Hepatocyte (in vitro differentiated cells): ENCODE measurements around the gene KCNK1. TPM values are rescaled to one million over a fixed set of nuclear protein-coding genes. Genes with fewer than 3 reads are reported as not detected.
A peak's percentile ranks its signal among the peaks of the same experiment; 100 is the strongest.

Experiments
- DNase-seq: peaks from one replicate; pipeline ENCODE4 v3.0.0-alpha.2; 2016; ENCODE audit warnings: low spot score
- H2AFZ ChIP-seq: fragments of 200-600 bp; sonication (generic); 2 replicates; pipeline ENCODE4 v1.6.0; 2016; ENCODE audit warnings: antibody characterized with exemption, mild to moderate bottlenecking
- H3K27ac ChIP-seq: fragments of 200-600 bp; sonication (generic); 2 replicates; pipeline ENCODE4 v1.5.1; 2016; ENCODE audit warnings: mild to moderate bottlenecking
- H3K27me3 ChIP-seq: fragments of 200-600 bp; sonication (generic); 2 replicates; pipeline ENCODE4 v1.6.1; 2016
- H3K36me3 ChIP-seq: fragments of 200-600 bp; sonication (generic); replicated peaks from 2 replicates; pipeline ENCODE4 v1.5.1; 2016; ENCODE audit warnings: low read depth; ENCODE audit not compliant: insufficient read depth
- H3K4me1 ChIP-seq: fragments of 200-600 bp; sonication (generic); 2 replicates; pipeline ENCODE4 v1.5.1; 2016; ENCODE audit warnings: mild to moderate bottlenecking, moderate library complexity; ENCODE audit not compliant: insufficient read depth
- H3K4me2 ChIP-seq: fragments of 200-600 bp; sonication (generic); 2 replicates; pipeline ENCODE4 v1.6.0; 2016
- H3K4me3 ChIP-seq: fragments of 200-600 bp; sonication (generic); 2 replicates; pipeline ENCODE4 v1.5.1; 2016; ENCODE audit warnings: mild to moderate bottlenecking
- H3K79me2 ChIP-seq: fragments of 200-600 bp; sonication (generic); 2 replicates; pipeline ENCODE4 v1.6.0; 2017; ENCODE audit warnings: mild to moderate bottlenecking
- H3K9me2 ChIP-seq: fragments of 200-600 bp; sonication (generic); replicated peaks from 2 replicates; pipeline ENCODE4 v1.6.0; 2017; ENCODE audit warnings: mild to moderate bottlenecking; ENCODE audit not compliant: insufficient read depth
- H3K9me3 ChIP-seq: fragments of 200-600 bp; sonication (generic); 2 replicates; pipeline ENCODE4 v1.5.1; 2016; ENCODE audit warnings: low read depth, mild to moderate bottlenecking
- H4K20me1 ChIP-seq: fragments of 200-600 bp; sonication (generic); 2 replicates; pipeline ENCODE4 v1.6.0; 2016; ENCODE audit warnings: mild to moderate bottlenecking; ENCODE audit not compliant: insufficient read depth, poor library complexity, severe bottlenecking
- EZH2 ChIP-seq: fragments of 200-600 bp; sonication (generic); IDR thresholded peaks from 2 replicates; pipeline ENCODE4 v1.6.1; 2016; ENCODE audit warnings: antibody characterized with exemption, mild to moderate bottlenecking, borderline replicate concordance
- EZH2phosphoT487 ChIP-seq: fragments of 200-600 bp; sonication (generic); IDR thresholded peaks from one replicate; pipeline ENCODE4 v1.6.1; 2018; ENCODE audit warnings: antibody characterized with exemption, mild to moderate bottlenecking, low read depth, moderate library complexity; ENCODE audit not compliant: unreplicated experiment, severe bottlenecking
- WGBS: methylation state at CpG from one replicate; pipeline ENCODE4 v1.1.6; 2016; ENCODE audit warnings: low lambda C conversion rate; ENCODE audit errors: missing lambda C conversion rate; 5-methylcytosine and 5-hydroxymethylcytosine counted together
- polyA plus RNA-seq: library from polyadenylated mRNA; unstranded; fragments of >200 nt; fragmentation: Nextera tagmentation; extraction: Ambion mirVana; gene quantifications from 2 replicates; pipeline ENCODE4 v1.2.1, GENCODE V29; 2016
- total RNA-seq: library from RNA; depleted of rRNA; stranded (reverse); fragments of >200 nt; gene quantifications from 2 replicates; pipeline ENCODE4 v1.2.3, GENCODE V29; 2014
- TF ChIP-seq, protein P1 (sequence below): fragments of 200-600 bp; sonication (generic); IDR thresholded peaks from 2 replicates; pipeline ENCODE4 v1.5.1; 2016; ENCODE audit warnings: antibody characterized with exemption, mild to moderate bottlenecking; ENCODE audit not compliant: poor library complexity

The KCNK1 gene
- total and polyA plus RNA-seq, 2 experiments from 2014 or later, result 21.4 to 25.9 TPM

DNA sequence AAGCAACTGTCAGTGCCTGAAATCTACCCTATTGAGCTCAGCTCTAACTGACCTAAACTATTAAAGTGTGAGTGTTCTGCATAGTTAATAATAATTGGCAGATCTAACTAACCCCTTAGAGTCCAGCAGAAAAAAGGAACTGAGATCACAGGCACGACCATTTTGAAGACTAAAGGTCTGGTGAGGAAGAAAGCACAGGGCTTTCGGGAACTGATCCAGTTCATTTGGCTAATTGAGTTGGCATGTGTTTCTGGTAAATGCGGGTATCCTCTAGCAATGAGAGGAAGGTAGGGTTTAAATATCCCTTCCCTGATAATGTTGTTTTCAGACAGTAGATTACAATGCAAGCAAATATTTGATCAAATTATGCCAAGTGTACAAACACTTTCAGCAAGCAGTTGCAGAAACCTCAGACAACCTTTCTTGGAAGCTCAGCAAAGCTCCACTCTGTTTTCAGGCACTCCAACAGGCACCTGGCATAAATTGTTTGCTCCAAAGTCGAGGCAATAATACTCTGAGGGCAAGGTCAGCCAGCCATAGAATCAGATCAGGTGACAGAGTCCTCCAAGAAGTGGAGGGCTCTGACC is 100.8 kb downstream of the KCNK1 start:
- H3K4me3 ChIP-seq, result no peak overlapping the region
- H3K4me2 ChIP-seq, result no peak overlapping the region
- no peak for TF ChIP-seq EZH2phosphoT487
- WGBS, result 70% methylated on average over 4 of the region's 4 CpGs
- H3K27ac ChIP-seq, result no peak overlapping the region
- no peaks in the 10 kb centered on the region for H3K36me3 ChIP-seq
- no peaks in the 10 kb centered on the region for H4K20me1 ChIP-seq
- no peaks in the 10 kb centered on the region for H3K27me3 ChIP-seq
- no peaks in the 10 kb centered on the region for H3K9me3 ChIP-seq
- no peak for DNase-seq
- H3K79me2 ChIP-seq, result no peaks in the 10 kb centered on the region
- H3K4me1 ChIP-seq, result no peaks in the 10 kb centered on the region
- H3K9me2 ChIP-seq, result no peaks in the 10 kb centered on the region
- H2AFZ ChIP-seq, result no peak overlapping the region

DNA sequence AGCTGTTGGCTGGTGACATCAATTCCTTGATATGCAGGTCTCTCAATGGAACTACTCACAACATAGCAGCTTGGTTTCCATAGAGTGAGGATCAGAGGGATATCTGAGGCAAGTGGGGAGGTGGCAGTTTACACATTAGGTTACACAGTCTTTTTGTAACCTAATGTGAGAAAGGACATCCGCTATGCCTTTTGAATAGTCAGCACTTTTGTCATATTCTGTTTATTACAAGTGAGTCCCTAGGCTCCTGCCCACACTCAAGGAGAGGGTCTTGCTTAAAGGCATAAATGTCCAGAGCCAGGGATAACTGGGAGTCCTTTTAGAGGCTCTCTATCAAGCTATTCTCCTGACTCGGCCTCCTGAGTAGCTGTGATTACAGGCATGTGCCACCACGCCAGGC is 104.2 kb downstream of the KCNK1 start:
- H3K4me3 ChIP-seq, result no peak overlapping the region
- TF ChIP-seq EZH2, result no peak
- TF ChIP-seq, protein P1, sequence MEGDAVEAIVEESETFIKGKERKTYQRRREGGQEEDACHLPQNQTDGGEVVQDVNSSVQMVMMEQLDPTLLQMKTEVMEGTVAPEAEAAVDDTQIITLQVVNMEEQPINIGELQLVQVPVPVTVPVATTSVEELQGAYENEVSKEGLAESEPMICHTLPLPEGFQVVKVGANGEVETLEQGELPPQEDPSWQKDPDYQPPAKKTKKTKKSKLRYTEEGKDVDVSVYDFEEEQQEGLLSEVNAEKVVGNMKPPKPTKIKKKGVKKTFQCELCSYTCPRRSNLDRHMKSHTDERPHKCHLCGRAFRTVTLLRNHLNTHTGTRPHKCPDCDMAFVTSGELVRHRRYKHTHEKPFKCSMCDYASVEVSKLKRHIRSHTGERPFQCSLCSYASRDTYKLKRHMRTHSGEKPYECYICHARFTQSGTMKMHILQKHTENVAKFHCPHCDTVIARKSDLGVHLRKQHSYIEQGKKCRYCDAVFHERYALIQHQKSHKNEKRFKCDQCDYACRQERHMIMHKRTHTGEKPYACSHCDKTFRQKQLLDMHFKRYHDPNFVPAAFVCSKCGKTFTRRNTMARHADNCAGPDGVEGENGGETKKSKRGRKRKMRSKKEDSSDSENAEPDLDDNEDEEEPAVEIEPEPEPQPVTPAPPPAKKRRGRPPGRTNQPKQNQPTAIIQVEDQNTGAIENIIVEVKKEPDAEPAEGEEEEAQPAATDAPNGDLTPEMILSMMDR, result no peak
- no peak overlapping the region for H3K27ac ChIP-seq
- no peaks in the 10 kb centered on the region for H3K4me1 ChIP-seq
- H2AFZ ChIP-seq, result no peak overlapping the region
- H3K4me2 ChIP-seq, result no peak overlapping the region
- no peaks in the 10 kb centered on the region for H3K79me2 ChIP-seq
- no peaks in the 10 kb centered on the region for H3K9me3 ChIP-seq
- no peak for DNase-seq
- H3K27me3 ChIP-seq, result no peaks in the 10 kb centered on the region
- WGBS, result 96% methylated on average over 3 of the region's 3 CpGs
- no peaks in the 10 kb centered on the region for H3K9me2 ChIP-seq
- H3K36me3 ChIP-seq, result no peaks in the 10 kb centered on the region
- no peaks in the 10 kb centered on the region for H4K20me1 ChIP-seq

DNA sequence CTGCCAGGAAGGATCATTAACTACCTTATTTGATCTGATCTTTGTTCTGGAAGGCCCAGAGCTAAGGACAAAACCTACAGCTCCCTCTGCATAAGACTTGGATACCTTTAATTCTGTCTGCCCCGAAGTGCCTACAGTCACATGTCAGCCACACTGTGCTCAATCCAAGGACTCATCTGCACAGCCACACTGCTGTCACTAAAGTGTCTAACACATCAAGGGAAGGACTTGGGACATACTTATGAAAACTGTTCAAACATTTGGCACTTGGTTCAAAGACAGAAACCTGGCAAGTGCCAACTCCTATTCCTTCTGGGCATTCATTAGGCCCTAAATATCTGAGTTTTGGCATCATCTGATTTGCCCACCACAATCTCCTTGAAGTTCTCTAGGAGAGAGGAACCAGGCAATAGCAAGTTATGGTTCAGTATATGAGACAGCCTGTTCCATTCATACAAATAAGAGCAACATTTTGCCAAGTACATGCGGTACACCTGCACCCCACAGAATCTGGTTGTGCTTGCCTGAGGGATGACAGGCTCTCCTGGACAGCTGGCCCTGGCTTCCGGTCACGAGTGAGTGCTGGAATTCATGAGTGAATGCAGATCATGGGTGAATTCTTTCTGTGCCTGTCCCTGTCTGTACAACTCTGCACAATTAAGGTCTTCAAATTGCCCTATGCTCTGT is 105.9 kb downstream of the KCNK1 start:
- H4K20me1 ChIP-seq, result no peaks in the 10 kb centered on the region
- no peak overlapping the region for H3K4me2 ChIP-seq
- TF ChIP-seq, protein P1, result no peak
- TF ChIP-seq EZH2, result no peak
- TF ChIP-seq EZH2phosphoT487, result no peak
- H3K27ac ChIP-seq, result no peak overlapping the region
- no peaks in the 10 kb centered on the region for H3K9me3 ChIP-seq
- H3K4me1 ChIP-seq, result no peaks in the 10 kb centered on the region
- 65% methylated on average over 4 of the region's 4 CpGs for WGBS
- no peak overlapping the region for H3K4me3 ChIP-seq
- H3K27me3 ChIP-seq, result no peaks in the 10 kb centered on the region
- no peaks in the 10 kb centered on the region for H3K79me2 ChIP-seq
- DNase-seq, result peak; percentile 19
- H2AFZ ChIP-seq, result no peak overlapping the region
- H3K36me3 ChIP-seq, result no peaks in the 10 kb centered on the region
- no peaks in the 10 kb centered on the region for H3K9me2 ChIP-seq

DNA sequence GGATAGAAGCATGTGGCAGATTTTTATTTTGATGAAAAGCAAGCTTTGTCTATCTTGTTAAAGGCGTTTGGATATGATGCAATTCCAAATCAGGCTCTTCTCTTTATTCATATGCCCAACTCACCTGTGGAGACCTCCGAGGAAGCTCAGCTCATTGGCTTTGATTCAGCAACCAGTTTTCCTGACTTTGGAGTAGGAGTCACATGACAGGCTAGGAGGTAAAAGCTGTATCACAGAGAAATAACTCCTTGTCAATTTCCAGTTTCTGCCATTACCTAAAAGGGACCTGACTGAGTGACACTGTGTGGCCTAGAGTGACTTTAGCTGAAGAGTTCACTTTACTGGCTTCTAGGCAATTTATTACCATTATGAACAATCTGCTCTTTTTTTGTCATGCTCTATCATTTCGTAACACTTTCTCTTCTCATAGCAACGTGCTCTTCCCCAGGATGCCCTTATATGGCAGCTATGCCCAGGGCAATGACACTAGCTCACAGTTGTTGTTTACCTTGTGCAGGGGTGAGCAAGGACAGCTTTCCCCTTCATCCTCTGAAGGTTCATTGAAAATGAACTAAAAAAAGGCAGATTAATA is 107.2 kb downstream of the KCNK1 start:
- Histone ChIP-seq H3K27me3 (no peaks in the 10 kb centered on the region), H3K4me1 (no peaks in the 10 kb centered on the region), H4K20me1 (no peaks in the 10 kb centered on the region), H3K79me2 (no peaks in the 10 kb centered on the region), H2AFZ (no peak overlapping the region), H3K9me2 (no peaks in the 10 kb centered on the region), H3K4me3 (no peak overlapping the region), H3K36me3 (no peaks in the 10 kb centered on the region), H3K9me3 (no peaks in the 10 kb centered on the region), H3K4me2 (no peak overlapping the region), H3K27ac (no peak overlapping the region)
- peak; percentile 14 for DNase-seq
- 61% methylated on average over 4 of the region's 4 CpGs for WGBS
- no peak for TF ChIP-seq EZH2
- TF ChIP-seq EZH2phosphoT487, result no peak
- TF ChIP-seq, protein P1, result no peak
